CD4-positive, alpha-beta T cell (primary cell): ENCODE data around the gene ADAM22. TPM values are rescaled to one million over a fixed set of nuclear protein-coding genes. Genes with fewer than 3 reads are reported as not detected.

Source experiments
- ATAC-seq: fragments of 200-7000 bp; cut with Tn5 transposase; one replicate; pipeline ENCODE4 v1.10.0; 2022; ENCODE audit warnings: mild to moderate bottlenecking; ENCODE audit not compliant: poor library complexity
- CTCF ChIA-PET: fragments of 350-600 bp; sonication (Branson Sonifier 250); formaldehyde crosslinking; loops from one replicate; lab custom pipeline; 2021; ENCODE audit warnings: antibody characterized with exemption, inconsistent platforms; lab: Charles Lee
- POLR2A ChIA-PET: fragments of 350-600 bp; sonication (Branson Sonifier 250); formaldehyde crosslinking; loops from one replicate; lab custom pipeline; 2021; ENCODE audit warnings: antibody characterized with exemption, inconsistent platforms; lab: Charles Lee
- DNase-seq, 14 experiments: peaks; one replicate each; pipeline ENCODE4 v3.0.0-alpha.2; 2013 to 2020; ENCODE audit warnings: mixed read lengths in 2 of 14
- H3K27ac ChIP-seq, 2 donors: one replicate each; pipeline versions ENCODE4 v1.5.1 to v1.7.0; 2013; ENCODE audit warnings: low read length in 2 of 2, low read depth in 1 of 2, mild to moderate bottlenecking in 1 of 2
- H3K27me3 ChIP-seq, 2 experiments: 1 replicate in 1 of 2; 2 replicates in 1 of 2; pipeline versions ENCODE4 v1.6.1 to v1.7.0; 2013; ENCODE audit warnings: low read length in 2 of 2, control low read depth in 1 of 2, mild to moderate bottlenecking in 1 of 2, moderate library complexity in 1 of 2; ENCODE audit not compliant: insufficient read depth in 2 of 2, control insufficient read depth in 1 of 2
- H3K36me3 ChIP-seq: one replicate; pipeline ENCODE4 v1.6.1; 2013; ENCODE audit warnings: low read length, control low read depth; ENCODE audit not compliant: insufficient read depth
- H3K4me1 ChIP-seq: one replicate; pipeline ENCODE4 v1.6.1; 2013; ENCODE audit warnings: low read length, control low read depth; ENCODE audit not compliant: insufficient read depth
- H3K4me3 ChIP-seq: one replicate; pipeline ENCODE4 v1.5.1; 2013; ENCODE audit warnings: mild to moderate bottlenecking, low read length, moderate library complexity
- H3K9me3 ChIP-seq, 2 experiments: 1 replicate in 1 of 2; 2 replicates in 1 of 2; pipeline versions ENCODE4 v1.6.1 to v1.7.0; 2013; ENCODE audit warnings: low read length in 2 of 2, mild to moderate bottlenecking in 2 of 2, control low read depth in 1 of 2, moderate library complexity in 1 of 2; ENCODE audit not compliant: control insufficient read depth in 1 of 2, insufficient read depth in 1 of 2
- H3K27ac Mint-ChIP-seq: one replicate; pipeline ENCODE4 v1.8.0; 2020; ENCODE audit warnings: mixed read lengths
- H3K27me3 Mint-ChIP-seq: one replicate; pipeline ENCODE4 v1.8.0; 2021; ENCODE audit warnings: mixed read lengths
- H3K36me3 Mint-ChIP-seq: one replicate; pipeline ENCODE4 v1.8.0; 2021; ENCODE audit warnings: low read depth, mixed read lengths
- H3K4me1 Mint-ChIP-seq: one replicate; pipeline ENCODE4 v1.8.0; 2021; ENCODE audit warnings: low read depth, mixed read lengths
- H3K4me3 Mint-ChIP-seq: one replicate; pipeline ENCODE4 v1.8.0; 2020; ENCODE audit warnings: mild to moderate bottlenecking, mixed read lengths
- H3K9me3 Mint-ChIP-seq: one replicate; pipeline ENCODE4 v1.8.0; 2020; ENCODE audit warnings: mixed read lengths
- CTCF ChIP-seq: fragments of 200-600 bp; IDR thresholded peaks from one replicate; pipeline ENCODE4 v1.8.0; 2022; ENCODE audit warnings: antibody characterized with exemption, mild to moderate bottlenecking
- intact Hi-C, 2 experiments: fragments of 100-400 bp; cut with DNase I in 1 of 2; cut with micrococcal nuclease in 1 of 2; formaldehyde crosslinking; loops; one replicate each; pipeline versions ENCODE4 v1.15.1 to v1.9.0; 2023 to 2025; cut with DNase I, micrococcal nuclease
- total RNA-seq, 174 experiments: library from RNA in 2 of 174; stranded (reverse) in 2 of 174; gene quantifications; one replicate each; pipeline ENCODE4 v1.2.3 and lab custom pipeline; 2021 to 2026

Gene ADAM22
- total RNA-seq, 2 experiments from 2014 or later, result 0.60 to 0.64 TPM

DNA sequence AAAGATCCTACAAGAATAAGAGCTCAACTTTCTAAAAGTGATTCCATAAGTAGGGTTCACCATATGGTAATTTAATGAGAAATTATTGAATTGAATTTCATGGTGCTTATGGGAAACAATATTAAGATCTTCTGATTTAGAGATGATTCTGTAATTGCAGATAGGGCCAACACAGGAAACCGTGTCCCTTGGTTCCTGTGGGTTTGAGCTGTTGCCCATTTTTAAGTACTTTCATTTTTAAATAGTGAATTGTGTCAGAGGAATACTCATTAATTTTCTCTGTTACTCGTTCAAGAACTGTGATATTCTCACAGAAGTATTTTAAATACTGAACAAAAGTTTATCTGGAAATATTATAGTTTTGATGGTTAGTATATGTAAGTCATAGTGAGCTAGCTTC, 156.6 kb downstream of the ADAM22 start:
- no peak for TF ChIP-seq CTCF
- ChIA-PET CTCF (no interaction called here), POLR2A (no interaction called here)
- Histone ChIP-seq H3K4me1 (no peaks in the 10 kb centered on the region), H3K27me3 (no peaks in the 10 kb centered on the region), H3K4me3 (no peak overlapping the region), H3K27ac (no peak overlapping the region), H3K9me3 (no peaks in the 10 kb centered on the region), H3K36me3 (no peaks in the 10 kb centered on the region)
- Mint-ChIP-seq H3K27ac (no peak overlapping the region), H3K4me3 (no peak overlapping the region), H3K27me3 (no peaks in the 10 kb centered on the region), H3K9me3 (no peaks in the 10 kb centered on the region), H3K36me3 (no peaks in the 10 kb centered on the region), H3K4me1 (peaks cover 8% of the 10 kb centered on the region)
- ATAC-seq, result no peak
- intact Hi-C loops, result no loop called here
- DNase-seq, result peak in 2 of 14 experiments; percentile 2 to 37

DNA sequence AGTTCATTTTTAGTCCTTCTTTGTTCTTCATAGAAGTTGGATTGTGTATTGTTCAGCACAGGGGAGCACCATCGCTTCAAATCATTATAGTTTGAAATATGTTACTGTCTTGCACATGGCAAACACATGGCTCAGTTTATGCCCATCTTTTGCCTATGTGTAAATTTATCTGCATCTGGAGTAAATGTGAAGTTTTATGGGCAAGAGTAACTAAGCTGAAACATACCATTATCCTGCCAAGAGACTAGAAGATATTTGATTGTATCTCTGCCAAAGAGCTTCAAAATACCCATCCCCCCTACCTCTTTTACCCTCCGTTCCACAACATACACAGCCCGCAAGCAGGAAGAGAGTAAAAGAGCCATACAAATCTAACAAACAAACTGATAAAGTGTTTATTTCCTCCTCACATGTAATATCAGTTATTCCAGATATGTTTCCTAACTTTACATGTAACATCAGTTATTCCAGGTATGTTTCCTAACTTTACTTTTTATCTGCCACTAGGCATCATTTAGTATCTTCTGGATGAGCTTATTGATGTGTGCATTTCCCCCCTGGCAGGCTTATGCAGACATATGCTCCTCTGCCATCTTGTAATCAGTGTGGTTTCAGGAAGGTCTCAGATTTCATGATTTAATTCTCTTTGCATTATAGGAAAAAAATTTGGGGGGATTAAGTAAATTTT, 158.1 kb downstream of the ADAM22 start:
- no peak for TF ChIP-seq CTCF
- Mint-ChIP-seq H3K27me3 (no peaks in the 10 kb centered on the region), H3K36me3 (no peaks in the 10 kb centered on the region), H3K4me1 (peaks cover 8% of the 10 kb centered on the region), H3K9me3 (no peaks in the 10 kb centered on the region), H3K27ac (no peak overlapping the region), H3K4me3 (no peak overlapping the region)
- DNase-seq (no peak), ATAC-seq (no peak)
- no peaks in the 10 kb centered on the region for H3K4me1 ChIP-seq
- H3K9me3 ChIP-seq, result no peaks in the 10 kb centered on the region
- H3K36me3 ChIP-seq, result no peaks in the 10 kb centered on the region
- no peak overlapping the region for H3K27ac ChIP-seq
- CTCF ChIA-PET, result interaction anchor here (1.3 kb wide), 1 partner anchor 10 kb away, joined by 3 read pairs; no protein-coding TSS in a partner anchor
- H3K27me3 ChIP-seq, result no peaks in the 10 kb centered on the region
- POLR2A ChIA-PET, result no interaction called here
- H3K4me3 ChIP-seq, result no peak overlapping the region
- intact Hi-C loops, result no loop called here

DNA sequence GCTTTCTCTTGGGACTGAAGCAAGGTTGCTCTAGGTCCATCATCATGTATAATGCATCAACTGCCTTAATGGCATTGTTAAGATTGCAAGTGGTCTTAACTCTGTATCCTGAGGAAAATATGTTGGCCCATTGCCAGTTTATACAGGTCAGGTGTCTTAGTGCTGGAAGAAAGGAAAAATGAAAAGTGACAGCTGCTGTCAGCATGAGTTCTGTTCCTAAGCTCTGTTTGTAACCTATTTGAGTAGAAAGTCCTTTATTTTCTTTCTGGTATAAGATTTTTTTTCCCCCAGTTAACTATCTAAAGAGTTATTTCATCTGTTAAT, 158.6 kb downstream of the ADAM22 start:
- Mint-ChIP-seq H3K36me3 (no peaks in the 10 kb centered on the region), H3K27me3 (no peaks in the 10 kb centered on the region), H3K9me3 (no peaks in the 10 kb centered on the region), H3K4me3 (no peak overlapping the region), H3K4me1 (peaks cover 8% of the 10 kb centered on the region), H3K27ac (no peak overlapping the region)
- intact Hi-C loops, result no loop called here
- Histone ChIP-seq H3K9me3 (no peaks in the 10 kb centered on the region), H3K27me3 (no peaks in the 10 kb centered on the region), H3K27ac (no peak overlapping the region), H3K36me3 (no peaks in the 10 kb centered on the region), H3K4me3 (no peak overlapping the region), H3K4me1 (no peaks in the 10 kb centered on the region)
- POLR2A ChIA-PET, result interaction anchor here (0.7 kb wide), 1 partner anchor 741 kb away, joined by 3 read pairs; no protein-coding TSS in a partner anchor
- no peak for TF ChIP-seq CTCF
- CTCF ChIA-PET, result interaction anchor here (1.3 kb wide), 1 partner anchor 10 kb away, joined by 3 read pairs; no protein-coding TSS in a partner anchor
- ATAC-seq (no peak), DNase-seq (no peak)
